ENCODE data around the gene RCN1. TPM values are rescaled to one million over a fixed set of nuclear protein-coding genes. Genes with fewer than 3 reads are reported as not detected.

RCN1 gene
- total RNA-seq, 1 donor, result 317 TPM

DNA sequence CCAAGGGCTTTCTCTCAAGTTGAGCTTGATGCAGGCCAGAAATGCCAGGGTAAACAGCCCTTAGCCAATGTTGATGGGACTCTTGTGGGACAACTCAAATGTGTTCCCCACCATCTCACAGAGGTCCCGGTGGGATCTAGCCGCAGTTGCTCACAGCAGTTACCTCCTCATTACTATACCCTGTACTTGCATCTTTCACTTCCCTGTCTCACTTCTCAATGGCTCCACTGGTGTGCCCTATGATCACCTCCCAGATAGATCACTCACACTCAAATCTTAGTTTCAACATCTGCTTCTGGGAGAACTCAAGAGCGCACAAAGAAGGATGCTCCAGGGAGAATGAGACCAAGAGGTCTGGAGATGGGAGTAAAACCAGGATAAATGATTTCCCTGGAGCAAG, 47.0 kb downstream of the RCN1 start:
- no peak overlapping the region for H3K4me3 ChIP-seq (ENCODE audit: low read depth, low read length)
- no peak for DNase-seq (ENCODE audit: low read depth)
- TF ChIP-seq, protein P1, sequence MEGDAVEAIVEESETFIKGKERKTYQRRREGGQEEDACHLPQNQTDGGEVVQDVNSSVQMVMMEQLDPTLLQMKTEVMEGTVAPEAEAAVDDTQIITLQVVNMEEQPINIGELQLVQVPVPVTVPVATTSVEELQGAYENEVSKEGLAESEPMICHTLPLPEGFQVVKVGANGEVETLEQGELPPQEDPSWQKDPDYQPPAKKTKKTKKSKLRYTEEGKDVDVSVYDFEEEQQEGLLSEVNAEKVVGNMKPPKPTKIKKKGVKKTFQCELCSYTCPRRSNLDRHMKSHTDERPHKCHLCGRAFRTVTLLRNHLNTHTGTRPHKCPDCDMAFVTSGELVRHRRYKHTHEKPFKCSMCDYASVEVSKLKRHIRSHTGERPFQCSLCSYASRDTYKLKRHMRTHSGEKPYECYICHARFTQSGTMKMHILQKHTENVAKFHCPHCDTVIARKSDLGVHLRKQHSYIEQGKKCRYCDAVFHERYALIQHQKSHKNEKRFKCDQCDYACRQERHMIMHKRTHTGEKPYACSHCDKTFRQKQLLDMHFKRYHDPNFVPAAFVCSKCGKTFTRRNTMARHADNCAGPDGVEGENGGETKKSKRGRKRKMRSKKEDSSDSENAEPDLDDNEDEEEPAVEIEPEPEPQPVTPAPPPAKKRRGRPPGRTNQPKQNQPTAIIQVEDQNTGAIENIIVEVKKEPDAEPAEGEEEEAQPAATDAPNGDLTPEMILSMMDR (IDR thresholded peaks at IDR 0.05; ENCODE audit: insufficient read depth, low read length), result no peak

DNA sequence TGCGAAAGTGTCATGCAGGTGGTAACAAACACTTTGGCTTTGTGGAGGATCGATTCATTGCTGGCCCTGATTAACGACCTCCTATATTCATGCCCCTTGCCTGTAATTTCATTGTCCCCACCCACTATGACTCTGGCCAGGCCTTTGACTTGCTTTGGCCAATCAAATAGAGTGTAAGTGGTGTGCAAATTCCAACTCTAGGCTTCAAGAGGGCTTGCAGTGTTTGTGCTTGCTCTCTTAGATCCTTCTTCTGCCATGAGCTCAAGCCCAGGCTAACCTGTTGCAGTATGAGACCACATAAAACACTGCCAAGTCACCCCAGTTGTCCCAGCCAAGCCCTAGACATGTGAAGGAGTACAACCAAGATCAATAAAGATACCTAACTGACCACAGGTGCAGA, 48.0 kb downstream of the RCN1 start:
- H3K4me3 ChIP-seq (ENCODE audit: low read depth, low read length), result no peak overlapping the region
- TF ChIP-seq, protein P1 (IDR thresholded peaks at IDR 0.05; ENCODE audit: insufficient read depth, low read length), result no peak
- no peak for DNase-seq (ENCODE audit: low read depth)

DNA sequence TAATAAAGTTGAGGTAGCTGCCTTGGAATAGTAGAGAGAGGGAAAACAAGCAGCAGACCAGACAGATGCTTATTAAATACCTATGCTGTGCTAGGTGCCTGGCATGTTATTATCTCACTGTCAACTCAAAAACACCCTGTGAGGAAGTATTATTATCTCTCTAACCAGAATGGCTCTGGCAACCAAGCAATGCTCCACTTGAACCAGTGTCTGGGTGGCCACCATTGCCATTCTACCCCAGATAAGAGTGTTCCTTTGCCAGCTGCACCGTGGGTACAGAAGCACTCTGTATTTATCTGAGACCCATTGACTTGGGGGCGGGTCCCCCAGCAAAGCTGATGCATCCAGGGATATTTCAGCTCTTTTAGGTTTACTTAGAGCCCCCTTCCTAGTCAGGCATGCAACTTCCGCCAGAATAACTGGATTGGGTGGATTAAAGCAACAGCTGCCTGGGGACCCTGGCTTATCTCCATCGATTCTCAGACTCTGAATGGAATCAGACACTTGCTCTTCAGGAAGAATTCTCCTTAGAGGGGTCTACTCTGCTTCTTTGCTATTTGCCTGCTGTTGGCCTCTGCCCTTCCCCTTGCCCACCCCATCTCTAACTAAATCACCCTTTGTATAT, 49.1 kb downstream of the RCN1 start:
- TF ChIP-seq, protein P1 (IDR thresholded peaks at IDR 0.05; ENCODE audit: insufficient read depth, low read length), result no peak
- no peak for DNase-seq (ENCODE audit: low read depth)
- H3K4me3 ChIP-seq (ENCODE audit: low read depth, low read length), result no peak overlapping the region

DNA sequence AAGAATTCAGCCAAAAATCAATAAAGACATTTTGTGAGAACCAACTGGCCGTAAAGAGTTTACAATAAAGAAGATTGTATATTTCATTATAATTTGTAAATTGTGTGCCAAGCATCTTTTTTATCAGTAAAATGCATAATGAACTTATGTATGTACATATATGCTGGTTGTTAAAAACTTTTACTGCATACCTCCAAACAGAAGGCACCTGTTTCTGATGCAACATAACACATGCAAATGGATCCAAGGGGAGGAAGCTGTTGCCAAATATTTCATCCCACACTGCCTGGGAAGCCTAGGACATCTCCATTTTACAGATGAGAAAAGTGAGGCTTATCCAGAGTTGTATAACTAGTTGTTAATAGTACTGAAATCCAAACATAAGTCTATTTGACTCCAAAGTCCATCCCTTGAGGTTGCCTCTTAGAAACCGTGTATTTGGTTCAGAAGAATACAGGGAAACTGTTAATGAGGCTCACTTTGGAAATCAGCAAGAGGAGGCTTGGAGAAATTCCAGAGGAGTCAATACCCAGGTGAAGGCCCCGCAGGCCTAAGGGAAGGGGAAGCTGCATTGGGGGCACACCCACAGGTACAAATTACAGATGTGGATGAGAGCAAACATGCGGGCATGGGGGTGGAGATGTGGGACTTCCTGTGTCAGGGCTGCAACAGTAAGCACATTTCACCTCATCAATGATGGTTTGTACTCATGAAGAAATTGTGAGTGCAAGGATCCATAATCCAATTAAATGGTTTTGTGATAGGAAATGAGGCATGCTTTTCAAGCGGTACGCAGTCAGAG, 51.1 kb downstream of the RCN1 start:
- TF ChIP-seq, protein P1 (IDR thresholded peaks at IDR 0.05; ENCODE audit: insufficient read depth, low read length), result no peak
- DNase-seq (ENCODE audit: low read depth), result no peak
- H3K4me3 ChIP-seq (ENCODE audit: low read depth, low read length), result no peak overlapping the region

DNA sequence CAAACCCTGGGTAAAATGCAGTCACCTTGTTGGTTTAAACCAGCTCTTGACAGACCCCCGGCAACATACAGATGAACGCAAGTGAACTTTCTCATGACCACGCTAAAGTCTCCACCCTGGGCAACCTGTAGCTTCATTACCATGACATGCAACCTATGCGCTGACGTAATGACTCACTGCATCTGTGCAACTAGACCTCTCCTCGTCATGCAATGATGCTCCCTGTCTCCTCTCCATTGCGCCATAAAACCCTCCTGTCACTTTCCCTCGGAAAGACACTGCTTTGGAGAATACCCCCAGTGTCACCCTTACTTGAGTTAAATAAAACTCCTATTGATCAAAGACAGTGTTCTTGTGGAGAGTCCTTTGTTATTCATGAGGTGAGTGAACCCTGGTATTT, 52.5 kb downstream of the RCN1 start:
- no peak for DNase-seq (ENCODE audit: low read depth)
- H3K4me3 ChIP-seq (ENCODE audit: low read depth, low read length), result no peak overlapping the region
- TF ChIP-seq, protein P1 (IDR thresholded peaks at IDR 0.05; ENCODE audit: insufficient read depth, low read length), result no peak

DNA sequence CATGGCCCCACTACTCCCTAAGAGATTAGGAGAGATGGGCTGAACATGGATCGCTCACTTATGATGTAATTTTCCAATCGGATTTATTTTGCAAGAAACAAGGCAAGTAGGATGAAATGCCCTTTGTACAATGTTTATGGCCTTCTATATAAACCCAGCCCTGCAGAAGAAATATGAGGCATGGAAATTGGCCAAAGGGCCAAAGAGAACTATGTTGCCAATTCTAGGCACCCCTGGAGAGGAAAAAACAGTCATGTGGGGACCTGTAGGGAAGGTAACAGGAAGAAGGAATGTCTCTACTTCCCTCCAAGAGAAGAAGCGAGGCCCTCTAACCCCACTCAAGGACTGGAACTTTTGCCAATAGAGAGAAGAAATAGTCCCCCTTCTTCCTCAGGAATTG, 54.4 kb downstream of the RCN1 start:
- DNase-seq (ENCODE audit: low read depth), result no peak
- no peak overlapping the region for H3K4me3 ChIP-seq (ENCODE audit: low read depth, low read length)
- TF ChIP-seq, protein P1 (IDR thresholded peaks at IDR 0.05; ENCODE audit: insufficient read depth, low read length), result no peak

Data from fibroblast of the aortic adventitia (primary cell).